Amygdala (tissue), 56 donors: Measurements from ENCODE around the gene TRIM2.
"Not testable (repeated sequence)": the region's sequence is repeated elsewhere in the genome, so short reads cannot be mapped to it uniquely, and the experiment has no call there.

Experiments
- DNase-seq, 56 donors: peaks; one replicate each; lab custom pipeline; 2025; lab: John Stamatoyannopoulos, UW

TRIM2 gene

GRCh38 chr4:153186046-153186728 is 18.1 kb upstream of the TRIM2 start:
- DNase-seq, result no peak

- DNase-seq, result no peak
Measured at GRCh38 chr4:153189016-153189801, 15.0 kb upstream of the TRIM2 start.

GRCh38 chr4:153191795-153192363 is 12.4 kb upstream of the TRIM2 start:
- no peak for DNase-seq

GRCh38 chr4:153197301-153197700 is 6.9 kb upstream of the TRIM2 start:
- DNase-seq, result no peak

- DNase-seq, result no peak
Measured at GRCh38 chr4:153198719-153199118, 5.5 kb upstream of the TRIM2 start.

GRCh38 chr4:153203746-153204145 is 497 bp upstream of the TRIM2 start:
- DNase-seq, result not testable (repeated sequence)

- peak in 2 of 56 donors; percentile 12 to 27 for DNase-seq
Measured at GRCh38 chr4:153204728-153205648, 745 bp downstream of the TRIM2 start.

- DNase-seq, result no peak
Measured at GRCh38 chr4:153205757-153206156, 1.5 kb downstream of the TRIM2 start.

GRCh38 chr4:153206534-153206933 is 2.3 kb downstream of the TRIM2 start:
- DNase-seq, result peak in 2 of 56 donors; percentile 7 to 11

- DNase-seq, result no peak
Measured at GRCh38 chr4:153207027-153207426, 2.8 kb downstream of the TRIM2 start.

- peak in 15 of 56 donors; percentile 5 to 54 (median 21) for DNase-seq
Measured at GRCh38 chr4:153207567-153207966, 3.3 kb downstream of the TRIM2 start.

- DNase-seq, result no peak
Measured at GRCh38 chr4:153209410-153209809, 5.2 kb downstream of the TRIM2 start.

GRCh38 chr4:153210727-153211126 is 6.5 kb downstream of the TRIM2 start:
- DNase-seq, result no peak

- DNase-seq, result no peak
Measured at GRCh38 chr4:153211986-153212728, 7.9 kb downstream of the TRIM2 start.

- peak in 6 of 56 donors; percentile 10 to 33 (median 21) for DNase-seq
Measured at GRCh38 chr4:153212736-153213135, 8.5 kb downstream of the TRIM2 start.

GRCh38 chr4:153215921-153216320 is 11.7 kb downstream of the TRIM2 start:
- DNase-seq, result no peak

- DNase-seq, result no peak
Measured at GRCh38 chr4:153216546-153216945, 12.3 kb downstream of the TRIM2 start.

- DNase-seq, result no peak
Measured at GRCh38 chr4:153217440-153217839, 13.2 kb downstream of the TRIM2 start.

GRCh38 chr4:153218961-153219360 is 14.7 kb downstream of the TRIM2 start:
- DNase-seq, result no peak
